ENCODE measurements around the gene RIN3.

RIN3 gene

GRCh38 chr14:92563765-92564285 is 50.2 kb downstream of the RIN3 start:
- Histone ChIP-seq H4K8ac (ENCODE audit: low read depth, low read length) (no peak overlapping the region), H2BK15ac (replicated peaks; ENCODE audit: low read depth) (no peak overlapping the region), H3K79me1 (ENCODE audit: low read length) (no peaks in the 10 kb centered on the region), H3K23ac (ENCODE audit: low read length) (no peak overlapping the region), H3K79me2 (ENCODE audit: control insufficient read depth, insufficient read depth, low read length) (no peaks in the 10 kb centered on the region), H3K4me1 (ENCODE audit: control insufficient read depth, low read depth, low read length) (no peaks in the 10 kb centered on the region), H3K27ac (ENCODE audit: low read depth, low read length) (no peak overlapping the region), H3K4me2 (ENCODE audit: low read length) (no peak overlapping the region), H3K36me3 (ENCODE audit: control insufficient read depth, insufficient read depth, low read length) (no peaks in the 10 kb centered on the region), H4K5ac (ENCODE audit: low read length) (no peak overlapping the region), H2AK5ac (ENCODE audit: low read length) (no peak overlapping the region), H3K27me3 (ENCODE audit: insufficient read depth, low read length, poor library complexity) (no peaks in the 10 kb centered on the region), H3K4me3 (ENCODE audit: low read length) (no peak overlapping the region), H3K9ac (ENCODE audit: low read length) (no peak overlapping the region), H3K56ac (ENCODE audit: low read length) (no peak overlapping the region), H2BK120ac (ENCODE audit: low read depth, low read length) (no peak overlapping the region), H2BK5ac (ENCODE audit: low read length) (no peak overlapping the region), H3K18ac (ENCODE audit: low read length) (no peak overlapping the region), H3K4ac (ENCODE audit: low read depth, low read length) (no peak overlapping the region)
- DNase-seq = no peak
- WGBS (ENCODE audit: extremely low coverage, insufficient coverage, low lambda C conversion rate) = no CpG with 5 or more reads among the region's 1 CpG

GRCh38 chr14:92564344-92565039 is 50.9 kb downstream of the RIN3 start:
- no peak overlapping the region for H2BK120ac ChIP-seq (ENCODE audit: low read depth, low read length)
- no peaks in the 10 kb centered on the region for H3K79me2 ChIP-seq (ENCODE audit: control insufficient read depth, insufficient read depth, low read length)
- H3K18ac ChIP-seq (ENCODE audit: low read length) = no peak overlapping the region
- no peak overlapping the region for H3K56ac ChIP-seq (ENCODE audit: low read length)
- H2BK15ac ChIP-seq (replicated peaks; ENCODE audit: low read depth) = no peak overlapping the region
- H3K9ac ChIP-seq (ENCODE audit: low read length) = no peak overlapping the region
- no peak overlapping the region for H3K4me2 ChIP-seq (ENCODE audit: low read length)
- no peak overlapping the region for H2AK5ac ChIP-seq (ENCODE audit: low read length)
- no peak overlapping the region for H3K4me3 ChIP-seq (ENCODE audit: low read length)
- H3K27ac ChIP-seq (ENCODE audit: low read depth, low read length) = no peak overlapping the region
- H3K36me3 ChIP-seq (ENCODE audit: control insufficient read depth, insufficient read depth, low read length) = no peaks in the 10 kb centered on the region
- no peak overlapping the region for H2BK5ac ChIP-seq (ENCODE audit: low read length)
- H3K27me3 ChIP-seq (ENCODE audit: insufficient read depth, low read length, poor library complexity) = no peaks in the 10 kb centered on the region
- WGBS (ENCODE audit: extremely low coverage, insufficient coverage, low lambda C conversion rate) = no CpG with 5 or more reads among the region's 13 CpGs
- no peak overlapping the region for H3K4ac ChIP-seq (ENCODE audit: low read depth, low read length)
- no peak overlapping the region for H4K8ac ChIP-seq (ENCODE audit: low read depth, low read length)
- no peak for DNase-seq
- H4K5ac ChIP-seq (ENCODE audit: low read length) = no peak overlapping the region
- no peak overlapping the region for H3K23ac ChIP-seq (ENCODE audit: low read length)
- no peaks in the 10 kb centered on the region for H3K79me1 ChIP-seq (ENCODE audit: low read length)
- no peaks in the 10 kb centered on the region for H3K4me1 ChIP-seq (ENCODE audit: control insufficient read depth, low read depth, low read length)

- DNase-seq = no peak
- Histone ChIP-seq H3K56ac (ENCODE audit: low read length) (no peak overlapping the region), H3K18ac (ENCODE audit: low read length) (no peak overlapping the region), H4K5ac (ENCODE audit: low read length) (no peak overlapping the region), H4K8ac (ENCODE audit: low read depth, low read length) (no peak overlapping the region), H2BK120ac (ENCODE audit: low read depth, low read length) (no peak overlapping the region), H2BK15ac (replicated peaks; ENCODE audit: low read depth) (no peak overlapping the region), H3K4me1 (ENCODE audit: control insufficient read depth, low read depth, low read length) (no peaks in the 10 kb centered on the region), H3K36me3 (ENCODE audit: control insufficient read depth, insufficient read depth, low read length) (no peaks in the 10 kb centered on the region), H3K23ac (ENCODE audit: low read length) (no peak overlapping the region), H2AK5ac (ENCODE audit: low read length) (no peak overlapping the region), H3K79me1 (ENCODE audit: low read length) (no peaks in the 10 kb centered on the region), H3K9ac (ENCODE audit: low read length) (no peak overlapping the region), H3K4me2 (ENCODE audit: low read length) (no peak overlapping the region), H3K27ac (ENCODE audit: low read depth, low read length) (no peak overlapping the region), H3K27me3 (ENCODE audit: insufficient read depth, low read length, poor library complexity) (no peaks in the 10 kb centered on the region), H3K4ac (ENCODE audit: low read depth, low read length) (no peak overlapping the region), H3K79me2 (ENCODE audit: control insufficient read depth, insufficient read depth, low read length) (no peaks in the 10 kb centered on the region), H3K4me3 (ENCODE audit: low read length) (no peak overlapping the region), H2BK5ac (ENCODE audit: low read length) (no peak overlapping the region)
- no CpG with 5 or more reads among the region's 6 CpGs for WGBS (ENCODE audit: extremely low coverage, insufficient coverage, low lambda C conversion rate)
Measured at GRCh38 chr14:92565040-92565717, 51.6 kb downstream of the RIN3 start.

GRCh38 chr14:92565718-92566115 is 52.1 kb downstream of the RIN3 start:
- Histone ChIP-seq H3K27ac (ENCODE audit: low read depth, low read length) (no peak overlapping the region), H3K4me1 (ENCODE audit: control insufficient read depth, low read depth, low read length) (no peaks in the 10 kb centered on the region), H3K4ac (ENCODE audit: low read depth, low read length) (no peak overlapping the region), H3K79me2 (ENCODE audit: control insufficient read depth, insufficient read depth, low read length) (no peaks in the 10 kb centered on the region), H3K18ac (ENCODE audit: low read length) (no peak overlapping the region), H2BK120ac (ENCODE audit: low read depth, low read length) (no peak overlapping the region), H3K36me3 (ENCODE audit: control insufficient read depth, insufficient read depth, low read length) (no peaks in the 10 kb centered on the region), H3K4me2 (ENCODE audit: low read length) (no peak overlapping the region), H3K27me3 (ENCODE audit: insufficient read depth, low read length, poor library complexity) (no peaks in the 10 kb centered on the region), H3K56ac (ENCODE audit: low read length) (no peak overlapping the region), H4K5ac (ENCODE audit: low read length) (no peak overlapping the region), H3K4me3 (ENCODE audit: low read length) (no peak overlapping the region), H3K23ac (ENCODE audit: low read length) (no peak overlapping the region), H3K9ac (ENCODE audit: low read length) (no peak overlapping the region), H2AK5ac (ENCODE audit: low read length) (no peak overlapping the region), H2BK5ac (ENCODE audit: low read length) (no peak overlapping the region), H2BK15ac (replicated peaks; ENCODE audit: low read depth) (no peak overlapping the region), H4K8ac (ENCODE audit: low read depth, low read length) (no peak overlapping the region), H3K79me1 (ENCODE audit: low read length) (no peaks in the 10 kb centered on the region)
- no CpG with 5 or more reads among the region's 2 CpGs for WGBS (ENCODE audit: extremely low coverage, insufficient coverage, low lambda C conversion rate)
- DNase-seq = peak; percentile 53

GRCh38 chr14:92567173-92567725 is 53.7 kb downstream of the RIN3 start:
- H2BK120ac ChIP-seq (ENCODE audit: low read depth, low read length) = no peak overlapping the region
- no peak overlapping the region for H3K4ac ChIP-seq (ENCODE audit: low read depth, low read length)
- H4K5ac ChIP-seq (ENCODE audit: low read length) = no peak overlapping the region
- H3K79me1 ChIP-seq (ENCODE audit: low read length) = no peaks in the 10 kb centered on the region
- no peak overlapping the region for H3K18ac ChIP-seq (ENCODE audit: low read length)
- DNase-seq = no peak
- H2BK15ac ChIP-seq (replicated peaks; ENCODE audit: low read depth) = no peak overlapping the region
- no peak overlapping the region for H3K56ac ChIP-seq (ENCODE audit: low read length)
- H4K8ac ChIP-seq (ENCODE audit: low read depth, low read length) = no peak overlapping the region
- no peak overlapping the region for H3K4me2 ChIP-seq (ENCODE audit: low read length)
- H3K4me3 ChIP-seq (ENCODE audit: low read length) = no peak overlapping the region
- H3K36me3 ChIP-seq (ENCODE audit: control insufficient read depth, insufficient read depth, low read length) = no peaks in the 10 kb centered on the region
- no peak overlapping the region for H3K27ac ChIP-seq (ENCODE audit: low read depth, low read length)
- no peak overlapping the region for H2AK5ac ChIP-seq (ENCODE audit: low read length)
- H3K79me2 ChIP-seq (ENCODE audit: control insufficient read depth, insufficient read depth, low read length) = no peaks in the 10 kb centered on the region
- no peak overlapping the region for H3K23ac ChIP-seq (ENCODE audit: low read length)
- no peak overlapping the region for H3K9ac ChIP-seq (ENCODE audit: low read length)
- H2BK5ac ChIP-seq (ENCODE audit: low read length) = no peak overlapping the region
- no CpG with 5 or more reads among the region's 2 CpGs for WGBS (ENCODE audit: extremely low coverage, insufficient coverage, low lambda C conversion rate)
- H3K4me1 ChIP-seq (ENCODE audit: control insufficient read depth, low read depth, low read length) = no peaks in the 10 kb centered on the region
- H3K27me3 ChIP-seq (ENCODE audit: insufficient read depth, low read length, poor library complexity) = no peaks in the 10 kb centered on the region

Measured in mesendoderm (in vitro differentiated cells).